ENCODE results near the gene DESI2.

Gene DESI2

DNA sequence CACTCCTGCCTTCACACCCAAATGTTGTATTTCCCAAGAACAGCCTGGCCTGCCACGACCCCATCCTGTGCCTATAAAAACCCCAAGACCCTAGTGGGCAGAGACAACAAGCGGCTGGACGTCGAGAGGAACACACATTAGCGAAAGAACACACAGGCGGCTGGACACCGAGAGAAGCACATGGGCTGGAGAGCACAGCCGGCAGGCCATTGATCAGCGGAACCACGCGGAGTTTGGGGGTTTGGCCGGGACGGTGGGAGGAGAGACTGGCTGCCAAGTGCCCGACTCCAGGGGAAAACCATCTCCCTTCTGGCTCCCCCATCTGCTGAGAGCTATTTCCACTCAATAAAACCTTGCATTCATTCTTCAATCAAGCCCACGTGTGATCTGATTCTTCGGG lies 10.4 kb upstream of the DESI2 start:
- CTCF ChIA-PET, result interaction anchor here (1.2 kb wide), 1 partner anchor 39 kb away, joined by 3 read pairs; no protein-coding TSS in a partner anchor
- no peak overlapping the region for H3K27ac ChIP-seq (ENCODE audit: extremely low read depth, low read depth, low read length)
- H3K36me3 ChIP-seq (ENCODE audit: control insufficient read depth in 2 of 2, insufficient read depth in 1 of 2, low read length in 2 of 2), result no peaks in the 10 kb centered on the region
- H3K9me3 ChIP-seq (ENCODE audit: control insufficient read depth, insufficient read depth, low read depth, low read length), result no peaks in the 10 kb centered on the region
- POLR2A ChIA-PET, result no interaction called here
- TF ChIP-seq ZNF843 (tag by site-specific recombination; IDR thresholded peaks at IDR 0.05) (no peak), KLF7 (tag by site-specific recombination; IDR thresholded peaks at IDR 0.05; ENCODE audit: borderline replicate concordance) (no peak), ZNF76 (tag by site-specific recombination; IDR thresholded peaks at IDR 0.05; ENCODE audit: borderline replicate concordance, low read depth) (no peak), ZNF561 (tag by site-specific recombination; IDR thresholded peaks at IDR 0.05; ENCODE audit: borderline replicate concordance) (no peak), MYNN (tag by site-specific recombination; IDR thresholded peaks at IDR 0.05; ENCODE audit: borderline replicate concordance) (no peak), ZNF501 (tag by site-specific recombination; IDR thresholded peaks at IDR 0.05) (no peak), ZNF510 (tag by site-specific recombination; IDR thresholded peaks at IDR 0.05; ENCODE audit: insufficient replicate concordance) (no peak), ZNF558 (tag by site-specific recombination; IDR thresholded peaks at IDR 0.05) (no peak)
- TF ChIP-seq, protein P1, sequence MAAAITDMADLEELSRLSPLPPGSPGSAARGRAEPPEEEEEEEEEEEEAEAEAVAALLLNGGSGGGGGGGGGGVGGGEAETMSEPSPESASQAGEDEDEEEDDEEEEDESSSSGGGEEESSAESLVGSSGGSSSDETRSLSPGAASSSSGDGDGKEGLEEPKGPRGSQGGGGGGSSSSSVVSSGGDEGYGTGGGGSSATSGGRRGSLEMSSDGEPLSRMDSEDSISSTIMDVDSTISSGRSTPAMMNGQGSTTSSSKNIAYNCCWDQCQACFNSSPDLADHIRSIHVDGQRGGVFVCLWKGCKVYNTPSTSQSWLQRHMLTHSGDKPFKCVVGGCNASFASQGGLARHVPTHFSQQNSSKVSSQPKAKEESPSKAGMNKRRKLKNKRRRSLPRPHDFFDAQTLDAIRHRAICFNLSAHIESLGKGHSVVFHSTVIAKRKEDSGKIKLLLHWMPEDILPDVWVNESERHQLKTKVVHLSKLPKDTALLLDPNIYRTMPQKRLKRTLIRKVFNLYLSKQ (tag by site-specific recombination; IDR thresholded peaks at IDR 0.05; ENCODE audit: borderline replicate concordance), result no peak
- TF ChIP-seq, protein P2, sequence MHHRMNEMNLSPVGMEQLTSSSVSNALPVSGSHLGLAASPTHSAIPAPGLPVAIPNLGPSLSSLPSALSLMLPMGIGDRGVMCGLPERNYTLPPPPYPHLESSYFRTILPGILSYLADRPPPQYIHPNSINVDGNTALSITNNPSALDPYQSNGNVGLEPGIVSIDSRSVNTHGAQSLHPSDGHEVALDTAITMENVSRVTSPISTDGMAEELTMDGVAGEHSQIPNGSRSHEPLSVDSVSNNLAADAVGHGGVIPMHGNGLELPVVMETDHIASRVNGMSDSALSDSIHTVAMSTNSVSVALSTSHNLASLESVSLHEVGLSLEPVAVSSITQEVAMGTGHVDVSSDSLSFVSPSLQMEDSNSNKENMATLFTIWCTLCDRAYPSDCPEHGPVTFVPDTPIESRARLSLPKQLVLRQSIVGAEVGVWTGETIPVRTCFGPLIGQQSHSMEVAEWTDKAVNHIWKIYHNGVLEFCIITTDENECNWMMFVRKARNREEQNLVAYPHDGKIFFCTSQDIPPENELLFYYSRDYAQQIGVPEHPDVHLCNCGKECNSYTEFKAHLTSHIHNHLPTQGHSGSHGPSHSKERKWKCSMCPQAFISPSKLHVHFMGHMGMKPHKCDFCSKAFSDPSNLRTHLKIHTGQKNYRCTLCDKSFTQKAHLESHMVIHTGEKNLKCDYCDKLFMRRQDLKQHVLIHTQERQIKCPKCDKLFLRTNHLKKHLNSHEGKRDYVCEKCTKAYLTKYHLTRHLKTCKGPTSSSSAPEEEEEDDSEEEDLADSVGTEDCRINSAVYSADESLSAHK (tag by site-specific recombination; IDR thresholded peaks at IDR 0.05), result no peak
- TF ChIP-seq, protein P3, sequence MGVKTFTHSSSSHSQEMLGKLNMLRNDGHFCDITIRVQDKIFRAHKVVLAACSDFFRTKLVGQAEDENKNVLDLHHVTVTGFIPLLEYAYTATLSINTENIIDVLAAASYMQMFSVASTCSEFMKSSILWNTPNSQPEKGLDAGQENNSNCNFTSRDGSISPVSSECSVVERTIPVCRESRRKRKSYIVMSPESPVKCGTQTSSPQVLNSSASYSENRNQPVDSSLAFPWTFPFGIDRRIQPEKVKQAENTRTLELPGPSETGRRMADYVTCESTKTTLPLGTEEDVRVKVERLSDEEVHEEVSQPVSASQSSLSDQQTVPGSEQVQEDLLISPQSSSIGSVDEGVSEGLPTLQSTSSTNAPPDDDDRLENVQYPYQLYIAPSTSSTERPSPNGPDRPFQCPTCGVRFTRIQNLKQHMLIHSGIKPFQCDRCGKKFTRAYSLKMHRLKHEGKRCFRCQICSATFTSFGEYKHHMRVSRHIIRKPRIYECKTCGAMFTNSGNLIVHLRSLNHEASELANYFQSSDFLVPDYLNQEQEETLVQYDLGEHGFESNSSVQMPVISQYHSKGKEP (tag by site-specific recombination; IDR thresholded peaks at IDR 0.05), result no peak
- H3K4me3 ChIP-seq (ENCODE audit: low read depth, low read length), result no peak overlapping the region
- no peaks in the 10 kb centered on the region for H3K4me1 ChIP-seq (ENCODE audit: control insufficient read depth, insufficient read depth, low read length)

DNA sequence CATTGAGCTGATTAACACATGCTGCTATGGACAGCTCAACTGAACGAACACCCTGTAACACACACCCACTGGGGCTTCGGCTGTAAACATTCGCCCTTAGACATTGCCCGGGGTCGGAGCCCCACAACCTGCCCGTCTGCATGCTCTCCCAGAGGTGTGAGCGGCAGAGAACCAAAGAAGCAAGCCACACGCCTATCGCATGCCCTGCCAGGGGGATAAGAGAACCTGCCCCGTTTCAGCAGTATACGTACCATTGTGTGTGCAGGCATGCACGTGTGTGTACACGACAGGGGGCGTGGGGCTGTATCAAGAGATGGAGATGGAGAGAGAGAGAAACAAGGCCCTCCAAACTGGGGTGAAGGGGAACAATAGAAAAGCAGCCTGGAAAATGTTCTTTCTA lies 9.9 kb upstream of the DESI2 start:
- CTCF ChIA-PET, result interaction anchor here (1.2 kb wide), 1 partner anchor 39 kb away, joined by 3 read pairs; no protein-coding TSS in a partner anchor
- no peaks in the 10 kb centered on the region for H3K36me3 ChIP-seq (ENCODE audit: control insufficient read depth in 2 of 2, insufficient read depth in 1 of 2, low read length in 2 of 2)
- no peak overlapping the region for H3K27ac ChIP-seq (ENCODE audit: extremely low read depth, low read depth, low read length)
- POLR2A ChIA-PET, result no interaction called here
- no peaks in the 10 kb centered on the region for H3K9me3 ChIP-seq (ENCODE audit: control insufficient read depth, insufficient read depth, low read depth, low read length)
- H3K4me1 ChIP-seq (ENCODE audit: control insufficient read depth, insufficient read depth, low read length), result no peaks in the 10 kb centered on the region
- no peak overlapping the region for H3K4me3 ChIP-seq (ENCODE audit: low read depth, low read length)
- TF ChIP-seq, protein P4, sequence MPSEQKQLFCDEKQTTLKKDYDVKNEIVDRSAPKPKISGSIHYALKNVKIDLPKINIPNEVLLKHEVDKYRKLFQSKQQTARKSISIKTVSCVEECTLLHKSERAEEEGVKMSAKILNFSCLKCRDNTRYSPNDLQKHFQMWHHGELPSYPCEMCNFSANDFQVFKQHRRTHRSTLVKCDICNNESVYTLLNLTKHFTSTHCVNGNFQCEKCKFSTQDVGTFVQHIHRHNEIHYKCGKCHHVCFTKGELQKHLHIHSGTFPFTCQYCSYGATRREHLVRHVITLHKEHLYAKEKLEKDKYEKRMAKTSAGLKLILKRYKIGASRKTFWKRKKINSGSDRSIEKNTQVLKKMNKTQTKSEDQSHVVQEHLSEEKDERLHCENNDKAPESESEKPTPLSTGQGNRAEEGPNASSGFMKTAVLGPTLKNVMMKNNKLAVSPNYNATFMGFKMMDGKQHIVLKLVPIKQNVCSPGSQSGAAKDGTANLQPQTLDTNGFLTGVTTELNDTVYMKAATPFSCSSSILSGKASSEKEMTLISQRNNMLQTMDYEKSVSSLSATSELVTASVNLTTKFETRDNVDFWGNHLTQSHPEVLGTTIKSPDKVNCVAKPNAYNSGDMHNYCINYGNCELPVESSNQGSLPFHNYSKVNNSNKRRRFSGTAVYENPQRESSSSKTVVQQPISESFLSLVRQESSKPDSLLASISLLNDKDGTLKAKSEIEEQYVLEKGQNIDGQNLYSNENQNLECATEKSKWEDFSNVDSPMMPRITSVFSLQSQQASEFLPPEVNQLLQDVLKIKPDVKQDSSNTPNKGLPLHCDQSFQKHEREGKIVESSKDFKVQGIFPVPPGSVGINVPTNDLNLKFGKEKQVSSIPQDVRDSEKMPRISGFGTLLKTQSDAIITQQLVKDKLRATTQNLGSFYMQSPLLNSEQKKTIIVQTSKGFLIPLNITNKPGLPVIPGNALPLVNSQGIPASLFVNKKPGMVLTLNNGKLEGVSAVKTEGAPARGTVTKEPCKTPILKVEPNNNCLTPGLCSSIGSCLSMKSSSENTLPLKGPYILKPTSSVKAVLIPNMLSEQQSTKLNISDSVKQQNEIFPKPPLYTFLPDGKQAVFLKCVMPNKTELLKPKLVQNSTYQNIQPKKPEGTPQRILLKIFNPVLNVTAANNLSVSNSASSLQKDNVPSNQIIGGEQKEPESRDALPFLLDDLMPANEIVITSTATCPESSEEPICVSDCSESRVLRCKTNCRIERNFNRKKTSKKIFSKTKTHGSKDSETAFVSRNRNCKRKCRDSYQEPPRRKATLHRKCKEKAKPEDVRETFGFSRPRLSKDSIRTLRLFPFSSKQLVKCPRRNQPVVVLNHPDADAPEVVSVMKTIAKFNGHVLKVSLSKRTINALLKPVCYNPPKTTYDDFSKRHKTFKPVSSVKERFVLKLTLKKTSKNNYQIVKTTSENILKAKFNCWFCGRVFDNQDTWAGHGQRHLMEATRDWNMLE (tag by site-specific recombination; conservative IDR thresholded peaks at IDR 0.05; ENCODE audit: low read depth), result no peak
- TF ChIP-seq ZBTB17 (tag by site-specific recombination; IDR thresholded peaks at IDR 0.05) (no peak), BCL11A (tag by site-specific recombination; IDR thresholded peaks at IDR 0.05; ENCODE audit: low read depth) (no peak), ZNF571 (tag by site-specific recombination; IDR thresholded peaks at IDR 0.05) (no peak), GLIS1 (tag by site-specific recombination; IDR thresholded peaks at IDR 0.05) (no peak), ZNF624 (tag by site-specific recombination; IDR thresholded peaks at IDR 0.05) (no peak), ZNF174 (tag by site-specific recombination; IDR thresholded peaks at IDR 0.05) (no peak), ZNF548 (tag by site-specific recombination; IDR thresholded peaks at IDR 0.05) (no peak), ZNF664 (tag by site-specific recombination; IDR thresholded peaks at IDR 0.05) (no peak), ZNF155 (tag by site-specific recombination; IDR thresholded peaks at IDR 0.05) (no peak), ZNF302 (tag by site-specific recombination; IDR thresholded peaks at IDR 0.05; ENCODE audit: low read depth) (no peak), ZNF157 (tag by site-specific recombination; IDR thresholded peaks at IDR 0.05) (no peak), TRIM28 (IDR thresholded peaks at IDR 0.05; ENCODE audit: borderline replicate concordance, low read length) (no peak), KLF10 (tag by site-specific recombination; IDR thresholded peaks at IDR 0.05) (no peak), ZNF830 (tag by site-specific recombination; IDR thresholded peaks at IDR 0.05; ENCODE audit: low read depth) (no peak), ZNF549 (tag by site-specific recombination; IDR thresholded peaks at IDR 0.05) (no peak)

All from HEK293 (cell line).